NCI-H128 (cell line): Measurements from ENCODE around the gene RASA3.
"Not testable (repeated sequence)": the region's sequence is repeated elsewhere in the genome, so short reads cannot be mapped to it uniquely, and the experiment has no call there.

Experiments used
- DNase-seq: peaks from one replicate; lab custom pipeline; 2025; ENCODE audit not compliant: unreplicated experiment; lab: John Stamatoyannopoulos, UW

Gene RASA3

GRCh38 chr13:114102131-114102520 lies 30.3 kb downstream of the RASA3 start:
- DNase-seq: no peak

GRCh38 chr13:114101358-114102130 lies 30.9 kb downstream of the RASA3 start:
- DNase-seq: no peak

- DNase-seq: no peak
Measured at GRCh38 chr13:114100446-114101357, 31.7 kb downstream of the RASA3 start.

- no peak for DNase-seq
Measured at GRCh38 chr13:114099918-114100445, 32.4 kb downstream of the RASA3 start.

GRCh38 chr13:114099191-114099590 lies 33.2 kb downstream of the RASA3 start:
- no peak for DNase-seq

- DNase-seq: not testable (repeated sequence)
Measured at GRCh38 chr13:114098689-114099056, 33.8 kb downstream of the RASA3 start.

GRCh38 chr13:114097893-114098688 lies 34.3 kb downstream of the RASA3 start:
- no peak for DNase-seq

- no peak for DNase-seq
Measured at GRCh38 chr13:114097212-114097892, 35.1 kb downstream of the RASA3 start.

GRCh38 chr13:114096811-114097211 lies 35.6 kb downstream of the RASA3 start:
- no peak for DNase-seq

GRCh38 chr13:114096031-114096485 lies 36.4 kb downstream of the RASA3 start:
- no peak for DNase-seq

- DNase-seq: no peak
Measured at GRCh38 chr13:114095486-114095885, 36.9 kb downstream of the RASA3 start.

- no peak for DNase-seq
Measured at GRCh38 chr13:114093118-114093517, 39.3 kb downstream of the RASA3 start.

- no peak for DNase-seq
Measured at GRCh38 chr13:114092468-114092867, 40.0 kb downstream of the RASA3 start.

- DNase-seq: no peak
Measured at GRCh38 chr13:114090476-114090875, 41.9 kb downstream of the RASA3 start.

GRCh38 chr13:114089751-114090400 lies 42.5 kb downstream of the RASA3 start:
- DNase-seq: no peak

- DNase-seq: no peak
Measured at GRCh38 chr13:114089341-114089740, 43.1 kb downstream of the RASA3 start.

- no peak for DNase-seq
Measured at GRCh38 chr13:114088863-114089262, 43.6 kb downstream of the RASA3 start.

- no peak for DNase-seq
Measured at GRCh38 chr13:114088234-114088633, 44.2 kb downstream of the RASA3 start.

GRCh38 chr13:114087430-114087829 lies 45.0 kb downstream of the RASA3 start:
- no peak for DNase-seq
